ENCODE results near the gene PLB1.

The PLB1 gene

DNA sequence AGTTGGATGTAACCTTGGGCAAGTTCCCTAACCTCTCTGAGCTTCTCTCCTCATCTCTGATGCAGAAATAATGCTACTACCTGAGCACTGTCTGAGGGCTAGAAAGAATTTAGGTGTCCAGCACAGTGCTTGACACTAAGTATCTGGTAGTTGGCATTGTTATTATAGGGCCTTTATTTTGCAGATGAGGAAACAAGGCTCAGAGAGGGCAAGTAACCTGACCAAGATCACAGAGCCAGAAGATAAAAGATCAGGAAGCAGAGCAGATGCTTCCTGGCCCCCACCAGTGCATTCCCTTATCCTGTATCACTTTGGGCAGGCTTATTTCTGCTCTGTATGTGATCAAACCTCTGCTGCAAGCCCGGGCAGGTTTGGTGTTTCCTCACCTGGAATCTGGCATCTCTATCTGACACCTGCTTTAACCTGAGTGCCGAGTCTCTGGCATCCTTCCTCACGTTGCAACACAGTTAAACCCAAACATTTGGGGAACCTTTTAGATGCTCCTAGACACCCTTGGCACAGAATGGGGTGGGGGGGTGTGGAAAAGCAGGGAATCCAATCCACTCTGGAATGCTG, 69.9 kb downstream of the PLB1 start:
- no peak for DNase-seq

- DNase-seq = peak; percentile 84 to 86
These were observed 70.7 kb downstream of the PLB1 start for GRCh38 chr2:28566521-28567041.

- DNase-seq = peak in 1 of 2 experiments; percentile 10
These were observed 71.2 kb downstream of the PLB1 start for GRCh38 chr2:28567061-28567471.

DNA sequence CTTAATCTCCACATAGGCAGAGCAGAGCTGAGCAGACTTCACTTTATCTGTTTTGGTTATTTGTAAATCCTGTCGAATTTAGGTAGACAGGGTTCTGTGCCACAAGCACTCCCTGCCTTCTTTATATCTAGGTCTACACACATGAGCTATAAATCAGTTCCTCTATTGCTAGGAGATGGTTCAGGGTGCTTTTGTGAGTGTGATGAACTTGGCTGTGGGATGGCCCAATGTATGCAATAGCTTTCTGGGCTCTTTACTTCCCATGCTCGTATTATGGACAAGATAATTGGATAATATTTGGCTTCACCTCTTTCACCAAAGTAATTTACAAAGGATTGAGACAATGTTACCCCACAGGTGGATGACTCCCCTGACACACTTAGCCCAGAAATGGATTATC, 72.2 kb downstream of the PLB1 start:
- no peak for DNase-seq

DNA sequence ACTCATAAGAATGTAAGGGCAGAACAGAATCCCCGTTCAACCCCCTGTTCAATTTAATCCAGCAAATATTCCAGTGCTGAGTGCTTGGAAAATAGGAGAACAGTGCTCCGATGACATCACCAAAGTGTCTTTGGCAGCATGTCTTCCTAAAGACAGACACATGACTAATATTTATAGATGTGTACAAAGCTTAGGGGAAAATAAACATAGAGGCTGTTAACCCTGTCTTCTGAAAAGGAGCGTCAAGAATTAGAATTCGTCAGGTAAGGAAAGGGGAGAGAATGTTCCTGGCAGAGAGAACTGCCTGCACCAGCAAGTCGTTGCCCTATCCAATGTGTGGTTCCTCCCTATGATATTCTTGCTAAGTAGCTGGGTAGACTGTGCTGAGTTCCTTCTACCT, 72.7 kb downstream of the PLB1 start:
- DNase-seq = no peak

GRCh38 chr2:28570431-28570830, 74.6 kb downstream of the PLB1 start:
- DNase-seq = no peak

DNA sequence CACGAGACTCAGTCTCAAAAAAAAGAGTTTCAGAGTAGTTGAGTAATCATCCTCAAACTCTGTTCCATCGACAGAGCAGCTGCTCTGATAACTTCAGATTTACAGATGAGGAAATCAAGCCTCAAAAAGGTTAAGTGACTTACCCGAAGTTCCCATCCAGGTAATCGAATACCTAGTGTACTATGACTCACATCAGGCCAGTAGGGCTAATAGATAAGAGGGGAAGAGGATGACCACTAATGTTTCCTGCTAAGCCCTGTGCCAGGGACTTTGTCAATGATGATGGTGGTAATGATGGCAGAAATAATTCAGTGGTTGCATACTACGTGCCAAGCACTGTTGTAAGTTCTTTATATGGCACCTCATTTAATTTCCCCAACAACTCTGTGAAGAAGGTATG, 80.9 kb downstream of the PLB1 start:
- no peak for DNase-seq

DNA sequence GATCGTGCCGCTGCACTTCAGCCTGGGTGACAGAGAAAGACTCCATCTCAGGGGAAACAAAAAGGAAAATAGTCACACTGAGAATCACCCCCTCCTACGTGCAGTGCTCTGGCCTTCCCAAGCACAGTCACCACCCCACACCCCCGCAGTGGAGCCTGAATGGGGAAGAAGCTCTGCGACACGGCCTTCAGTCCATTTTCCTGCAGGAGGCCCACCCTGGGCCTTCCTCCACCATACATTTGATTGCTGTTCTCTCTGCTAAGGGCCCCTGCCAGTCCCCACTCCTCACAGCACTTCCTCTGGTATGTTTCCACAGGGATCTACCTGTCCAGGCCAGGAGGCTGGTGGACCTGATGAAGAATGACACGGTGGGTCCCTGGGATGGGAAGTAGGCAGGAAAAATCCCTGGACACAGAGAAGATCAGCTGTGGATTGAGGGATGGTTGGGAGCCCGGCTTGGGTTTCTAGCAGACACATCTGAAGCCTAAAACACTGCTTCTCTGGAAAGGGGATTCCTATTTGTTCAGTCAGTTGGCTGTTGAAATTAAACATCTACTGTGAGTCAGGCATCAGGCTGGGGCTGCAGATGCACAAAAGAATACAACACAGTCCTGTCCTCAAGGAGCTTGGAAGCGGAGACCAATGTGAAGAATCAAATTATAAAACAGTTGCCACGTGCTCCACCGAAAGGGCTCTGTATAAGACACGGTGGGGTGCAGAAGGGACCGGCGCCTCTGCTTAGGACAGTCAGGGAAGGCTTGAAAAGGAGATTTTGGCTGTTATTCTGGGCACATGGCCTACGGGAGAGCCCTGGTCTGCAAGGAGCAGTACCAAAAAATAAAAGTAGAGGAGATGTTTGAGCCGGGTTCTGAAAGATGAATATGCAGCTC, 82.2 kb downstream of the PLB1 start:
- DNase-seq = no peak

GRCh38 chr2:28578774-28579173, 82.9 kb downstream of the PLB1 start:
- no peak for DNase-seq

GRCh38 chr2:28579606-28580005, 83.7 kb downstream of the PLB1 start:
- no peak for DNase-seq

- DNase-seq = no peak
These were observed 84.2 kb downstream of the PLB1 start for GRCh38 chr2:28580078-28580477.

GRCh38 chr2:28581312-28581711, 85.5 kb downstream of the PLB1 start:
- DNase-seq = no peak

DNA sequence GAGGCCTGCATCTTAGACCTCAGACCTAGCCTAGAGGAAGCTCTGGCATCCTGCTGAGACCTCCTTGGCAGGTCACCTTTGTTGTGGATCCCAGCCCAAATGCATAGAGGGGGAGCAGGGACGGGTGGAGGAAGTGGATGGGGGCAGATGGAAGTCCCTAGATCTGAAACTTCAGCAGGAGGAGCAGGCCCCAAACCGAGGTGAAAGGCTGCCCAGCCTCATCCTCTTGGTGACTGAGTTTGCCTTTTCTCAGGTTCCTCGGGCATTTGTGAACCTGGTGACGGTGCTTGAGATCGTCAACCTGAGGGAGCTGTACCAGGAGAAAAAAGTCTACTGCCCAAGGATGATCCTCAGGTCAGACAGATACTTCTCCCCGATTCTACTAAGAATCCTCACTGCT, 86.3 kb downstream of the PLB1 start:
- no peak for DNase-seq

DNA sequence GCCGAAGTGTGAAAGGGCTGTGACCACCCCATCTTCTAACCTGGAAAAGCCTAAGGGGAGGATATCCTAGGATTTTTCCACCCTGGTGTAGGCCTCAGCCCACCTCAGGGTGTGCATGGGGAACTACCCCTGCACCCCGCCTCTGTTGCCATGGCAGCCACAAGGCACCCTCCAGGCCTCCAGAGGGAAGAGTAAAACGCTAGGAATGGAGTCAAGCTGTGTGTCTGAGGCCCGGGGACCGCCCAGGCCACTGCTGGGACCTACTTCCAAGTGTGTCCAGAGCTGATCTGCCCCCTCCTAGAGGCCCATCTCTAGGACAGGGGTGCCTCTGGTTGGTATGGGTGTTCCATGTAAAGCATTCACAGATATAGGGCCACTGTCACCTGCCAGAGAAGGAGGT, 86.7 kb downstream of the PLB1 start:
- no peak for DNase-seq

DNA sequence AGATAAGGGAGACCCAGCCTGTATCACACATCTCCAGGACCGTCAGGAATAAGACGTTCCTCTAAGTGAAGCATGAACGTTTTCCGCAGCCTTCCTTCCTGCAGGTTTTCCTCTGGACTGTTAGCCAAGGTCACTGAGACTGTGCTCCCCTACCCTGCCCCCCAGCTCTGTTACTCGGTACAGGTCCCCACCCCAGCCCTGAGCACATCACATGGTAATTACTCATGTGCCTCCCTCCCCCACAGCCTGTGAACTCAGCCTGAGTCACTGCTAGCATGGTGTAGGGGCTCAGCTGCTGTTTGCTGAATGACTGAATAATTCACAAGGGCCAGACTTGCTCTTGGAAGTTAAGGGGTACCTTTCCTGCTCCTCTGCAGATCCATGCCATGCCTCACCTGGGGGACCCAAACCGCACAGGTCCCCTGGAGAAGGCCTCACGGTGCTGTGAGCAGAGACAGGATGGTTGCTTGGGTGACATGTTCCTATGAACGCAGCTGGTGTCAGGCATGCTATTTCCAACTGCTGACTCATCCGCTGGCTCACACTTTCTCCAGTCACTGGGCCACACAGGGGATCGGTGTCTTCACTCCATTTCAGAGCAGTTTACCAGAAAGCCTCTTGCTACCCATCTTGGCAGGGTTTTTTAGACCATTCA, 88.2 kb downstream of the PLB1 start:
- peak; percentile 60 to 68 for DNase-seq

DNA sequence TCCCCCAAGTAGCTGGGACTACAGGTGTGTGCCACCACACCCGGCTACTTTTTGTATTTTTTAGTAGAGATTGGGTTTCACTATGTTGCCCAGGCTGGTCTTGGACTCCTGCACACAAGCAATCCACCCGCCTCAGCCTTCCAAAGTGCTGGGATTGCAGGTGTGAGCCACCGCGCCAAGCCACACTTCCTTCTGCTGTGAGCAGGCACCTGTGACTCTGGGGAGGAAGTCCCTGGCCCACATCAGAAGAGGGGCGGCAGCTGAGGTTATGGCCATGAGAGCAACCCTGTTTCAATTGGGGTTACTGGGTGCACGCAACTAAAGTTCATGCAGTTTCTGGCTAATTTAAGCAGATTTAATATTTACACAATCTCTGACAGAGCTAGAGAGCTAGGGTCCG, 91.0 kb downstream of the PLB1 start:
- peak; percentile 29 to 32 for DNase-seq

DNA sequence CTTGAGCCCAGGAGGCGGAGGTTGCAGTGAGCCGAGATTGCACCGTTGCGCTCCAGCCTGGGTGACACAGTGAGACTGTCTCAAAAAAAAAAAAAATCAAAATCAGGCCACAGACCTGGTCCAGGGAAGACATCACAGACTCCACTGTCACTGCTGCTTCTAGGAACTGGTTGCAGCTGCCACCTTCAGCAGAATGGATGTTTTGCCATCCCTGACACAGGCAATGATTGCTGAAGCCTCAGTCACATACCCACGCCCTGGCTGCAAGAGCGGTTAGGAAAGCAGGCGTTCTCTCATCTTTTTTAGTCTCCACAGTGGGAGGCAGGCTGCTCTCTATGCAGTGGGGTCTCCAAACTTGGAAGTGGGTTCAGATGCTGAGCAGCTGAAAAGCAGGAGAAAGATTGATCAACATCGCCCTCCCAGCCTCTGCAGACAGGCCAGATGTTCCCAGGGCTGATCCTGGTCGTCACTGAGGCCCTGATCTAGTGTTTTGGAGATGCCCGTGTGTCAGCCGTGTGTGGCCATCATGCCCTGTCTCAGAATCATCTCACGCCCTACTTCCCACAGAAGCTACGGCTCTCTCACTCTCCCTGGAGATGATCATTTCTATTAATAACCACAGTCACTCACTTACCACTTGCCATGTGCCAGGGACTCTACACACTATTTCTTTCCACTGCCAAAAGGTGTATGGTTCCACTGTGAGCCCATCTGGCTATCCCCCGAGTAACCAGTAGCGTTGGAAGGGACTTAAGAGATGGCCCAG, 91.8 kb downstream of the PLB1 start:
- DNase-seq = no peak

DNA sequence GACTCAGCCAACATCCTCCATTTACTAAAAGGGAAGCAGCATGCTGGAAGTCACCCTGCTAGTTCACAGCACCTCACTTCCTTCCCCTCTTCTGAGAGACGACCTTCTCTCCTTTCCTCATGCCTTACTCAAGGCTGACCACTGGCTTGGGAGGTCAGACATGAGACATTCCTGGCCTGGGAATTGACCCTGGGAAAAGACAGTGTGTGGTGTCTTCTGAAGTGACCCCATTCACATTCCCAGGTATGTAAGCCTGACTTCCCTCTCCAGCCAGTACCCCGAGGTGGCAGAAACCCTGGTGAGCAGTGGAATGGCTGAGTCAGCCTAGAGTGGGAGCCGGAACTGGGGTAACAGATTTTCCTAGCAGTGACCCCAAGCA, 92.4 kb downstream of the PLB1 start:
- DNase-seq = no peak

DNA sequence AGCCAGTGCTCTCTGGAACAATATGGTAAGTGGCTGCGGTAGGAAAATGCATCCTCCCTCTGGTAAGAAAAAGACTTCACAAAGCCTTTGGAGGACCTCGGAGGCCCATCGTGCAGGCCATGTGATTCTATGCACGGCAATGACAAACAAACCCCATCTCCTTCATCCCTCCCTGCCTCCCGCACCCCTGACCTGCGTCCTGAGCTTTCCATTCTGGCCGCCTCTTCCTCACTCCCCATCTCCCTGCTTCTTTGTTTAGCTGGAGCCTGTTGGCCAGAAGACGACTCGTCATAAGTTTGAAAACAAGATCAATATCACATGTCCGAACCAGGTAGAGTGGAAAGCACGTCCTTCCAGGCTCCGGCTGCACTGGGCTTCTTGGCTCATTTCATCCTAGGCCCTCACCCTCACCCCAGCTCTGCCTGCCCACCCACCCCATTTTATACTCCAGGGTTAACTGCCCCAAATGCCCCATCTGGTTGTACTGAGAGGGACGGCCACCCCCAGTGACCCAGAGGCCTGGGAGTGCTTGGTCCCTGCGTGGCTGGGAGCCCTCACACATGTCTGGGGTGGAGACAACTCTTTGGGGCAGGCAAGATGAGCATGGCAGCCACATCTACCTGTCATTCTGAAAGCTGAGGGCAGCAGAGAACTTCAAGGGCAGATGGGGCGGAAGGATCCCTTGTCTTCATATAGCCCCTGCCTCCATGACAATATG, 94.0 kb downstream of the PLB1 start:
- DNase-seq = no peak

DNA sequence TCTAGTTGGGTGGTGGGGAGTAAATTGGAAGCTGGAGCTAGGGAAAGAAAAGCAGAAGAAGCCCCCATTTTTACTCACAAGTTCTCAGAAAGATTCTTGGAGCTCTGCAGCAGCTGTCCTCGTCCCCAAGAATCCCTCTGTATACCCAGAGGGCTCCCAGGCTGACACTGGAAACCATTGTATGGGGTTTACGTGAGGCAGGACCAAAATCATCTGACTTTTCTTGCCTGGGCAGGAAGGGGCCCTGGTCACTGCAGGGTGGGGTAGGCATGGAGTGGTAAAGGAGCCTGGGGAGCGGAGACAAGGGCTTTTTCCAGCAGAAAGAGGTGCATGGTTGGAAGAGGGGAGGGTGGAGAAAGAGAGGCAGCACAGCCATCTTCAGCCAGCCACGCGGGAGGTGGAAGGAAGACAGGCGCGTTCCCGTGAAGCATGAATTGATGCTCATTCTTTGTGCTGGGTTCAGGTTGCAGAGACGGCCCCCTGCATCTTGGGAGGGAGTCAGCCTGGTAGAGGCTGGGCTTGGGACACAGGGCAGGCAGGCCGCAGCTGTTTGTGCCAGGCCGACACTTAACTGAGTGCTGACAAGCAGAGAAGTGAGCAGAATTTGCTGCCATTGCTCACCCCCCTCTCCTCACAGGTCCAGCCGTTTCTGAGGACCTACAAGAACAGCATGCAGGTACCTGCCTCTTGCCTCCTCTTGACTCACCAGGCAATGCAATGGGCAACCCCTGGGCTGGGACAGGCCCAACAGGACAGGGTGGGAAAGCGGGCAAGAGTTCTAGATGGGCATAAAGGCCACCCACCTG, 94.8 kb downstream of the PLB1 start:
- DNase-seq = no peak

- DNase-seq = no peak
These were observed 96.0 kb downstream of the PLB1 start for GRCh38 chr2:28591711-28592335.
